Activated CD8-positive, alpha-beta memory T cell treated with anti-CD3 and anti-CD28 coated beads, Interleukin-2, amount 10 ng/mL, durations not matched to agents 7 days and 5 days (primary cell): Measurements from ENCODE around the gene ENTHD1. TPM values are rescaled to one million over a fixed set of nuclear protein-coding genes. Genes with fewer than 3 reads are reported as not detected.

Experiments
- ATAC-seq: fragments of 150-1000 bp; cut with Tn5 transposase; one replicate; pipeline ENCODE4 v1.10.0; 2021; ENCODE audit warnings: moderate library complexity
- CTCF ChIA-PET: fragments of 350-600 bp; sonication (Branson Sonifier 250); formaldehyde crosslinking; loops from one replicate; lab custom pipeline; 2021; ENCODE audit warnings: antibody characterized with exemption; lab: Charles Lee
- DNase-seq: peaks from one replicate; pipeline ENCODE4 v3.0.0-alpha.2; 2020
- H3K27ac Mint-ChIP-seq: one replicate; pipeline ENCODE4 v1.8.0; 2021; ENCODE audit warnings: mild to moderate bottlenecking, mixed read lengths
- H3K27me3 Mint-ChIP-seq: one replicate; pipeline ENCODE4 v1.8.0; 2021; ENCODE audit warnings: mixed read lengths
- H3K36me3 Mint-ChIP-seq: one replicate; pipeline ENCODE4 v1.8.0; 2021; ENCODE audit warnings: mild to moderate bottlenecking, mixed read lengths
- H3K4me1 Mint-ChIP-seq: one replicate; pipeline ENCODE4 v1.8.0; 2021; ENCODE audit warnings: mixed read lengths
- H3K4me3 Mint-ChIP-seq: one replicate; pipeline ENCODE4 v1.8.0; 2021; ENCODE audit warnings: mild to moderate bottlenecking, moderate library complexity, mixed read lengths
- H3K9me3 Mint-ChIP-seq: one replicate; pipeline ENCODE4 v1.8.0; 2022; ENCODE audit warnings: low read depth, mixed read lengths
- total RNA-seq, 2 experiments: library from RNA; stranded (reverse); gene quantifications; one replicate each; pipeline ENCODE4 v1.2.3, GENCODE V29; 2021

The ENTHD1 gene
- total RNA-seq, 2 experiments from 2014 or later: 0.21 to 0.41 TPM

DNA sequence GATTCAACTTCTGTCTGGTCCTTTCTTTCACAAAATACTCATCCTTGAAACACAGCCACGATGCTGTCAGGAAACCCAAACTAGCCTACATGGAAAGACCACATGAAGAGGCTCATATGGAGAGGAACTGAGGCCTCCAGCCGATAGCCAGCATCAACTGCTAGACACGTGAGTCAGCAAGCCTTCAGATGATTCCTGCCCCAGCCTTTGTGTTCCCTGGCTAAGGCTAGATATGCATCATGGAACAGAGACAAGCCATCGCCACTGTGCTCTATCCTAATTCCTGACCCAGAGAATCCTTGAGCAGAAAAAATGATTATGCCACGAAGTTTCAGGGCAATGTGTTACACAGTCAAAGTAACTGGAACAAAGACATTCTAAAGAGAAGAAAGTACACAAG, 75.5 kb downstream of the ENTHD1 start:
- Mint-ChIP-seq H3K4me1 (peaks cover 11% of the 10 kb centered on the region), H3K36me3 (no peaks in the 10 kb centered on the region), H3K27me3 (peaks cover 26% of the 10 kb centered on the region), H3K27ac (no peak overlapping the region), H3K4me3 (no peak overlapping the region), H3K9me3 (no peaks in the 10 kb centered on the region)
- CTCF ChIA-PET: no interaction called here
- DNase-seq: no peak
- no peak for ATAC-seq

- DNase-seq (no peak), ATAC-seq (no peak)
- no peak overlapping the region for H3K4me3 Mint-ChIP-seq
- peaks cover 24% of the 10 kb centered on the region for H3K27me3 Mint-ChIP-seq
- CTCF ChIA-PET: no interaction called here
- H3K9me3 Mint-ChIP-seq: no peaks in the 10 kb centered on the region
- no peaks in the 10 kb centered on the region for H3K36me3 Mint-ChIP-seq
- H3K27ac Mint-ChIP-seq: no peak overlapping the region
- H3K4me1 Mint-ChIP-seq: peaks cover 11% of the 10 kb centered on the region
Observed at GRCh38 chr22:39815932-39816331, 77.6 kb downstream of the ENTHD1 start.

- Mint-ChIP-seq H3K4me1 (peaks cover 18% of the 10 kb centered on the region), H3K9me3 (no peaks in the 10 kb centered on the region), H3K27me3 (peaks cover 20% of the 10 kb centered on the region), H3K36me3 (no peaks in the 10 kb centered on the region), H3K27ac (no peak overlapping the region), H3K4me3 (no peak overlapping the region)
- DNase-seq (no peak), ATAC-seq (no peak)
- CTCF ChIA-PET: no interaction called here
Observed at GRCh38 chr22:39814899-39815298, 78.7 kb downstream of the ENTHD1 start.

DNA sequence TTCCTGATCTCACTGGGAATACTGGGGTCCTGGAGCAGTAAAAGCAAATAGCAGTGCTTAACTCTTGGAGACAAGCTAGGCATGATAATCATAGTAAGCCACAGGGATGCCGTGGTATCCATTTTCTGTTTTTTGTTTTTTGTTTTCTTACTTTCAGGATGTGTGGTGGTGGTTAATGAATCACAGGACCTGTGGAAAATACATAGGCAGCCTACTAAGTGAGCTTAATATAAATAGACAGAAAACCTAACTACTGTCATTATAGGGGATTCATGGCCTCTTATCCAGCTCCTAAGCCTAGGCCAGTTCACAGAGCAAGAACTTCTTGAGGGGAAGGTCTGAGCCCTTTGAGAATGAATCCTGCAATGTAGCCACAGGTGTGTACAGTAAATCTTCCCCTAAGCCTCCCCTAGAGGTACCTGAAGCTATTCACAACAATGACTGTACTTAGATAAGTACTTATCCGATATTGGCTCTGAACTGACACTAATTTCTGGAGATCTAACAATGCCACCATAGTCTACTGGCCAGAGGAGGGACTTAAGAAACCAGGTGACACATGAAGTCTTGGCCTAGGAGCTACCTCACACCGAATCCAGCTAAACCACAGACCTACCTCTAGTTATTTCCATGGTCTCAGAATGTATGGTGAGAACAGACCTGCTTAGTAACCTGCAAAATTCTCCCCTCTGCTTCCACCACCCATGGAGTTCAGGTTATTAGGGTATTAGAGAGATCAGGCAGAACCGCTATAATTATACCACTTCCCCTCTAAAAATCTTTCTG, 83.6 kb downstream of the ENTHD1 start:
- no peaks in the 10 kb centered on the region for H3K36me3 Mint-ChIP-seq
- peaks cover 12% of the 10 kb centered on the region for H3K27me3 Mint-ChIP-seq
- H3K9me3 Mint-ChIP-seq: no peaks in the 10 kb centered on the region
- DNase-seq (no peak), ATAC-seq (peak; percentile 70)
- H3K4me1 Mint-ChIP-seq: peaks cover 33% of the 10 kb centered on the region
- no peak overlapping the region for H3K27ac Mint-ChIP-seq
- CTCF ChIA-PET: no interaction called here
- H3K4me3 Mint-ChIP-seq: no peak overlapping the region

DNA sequence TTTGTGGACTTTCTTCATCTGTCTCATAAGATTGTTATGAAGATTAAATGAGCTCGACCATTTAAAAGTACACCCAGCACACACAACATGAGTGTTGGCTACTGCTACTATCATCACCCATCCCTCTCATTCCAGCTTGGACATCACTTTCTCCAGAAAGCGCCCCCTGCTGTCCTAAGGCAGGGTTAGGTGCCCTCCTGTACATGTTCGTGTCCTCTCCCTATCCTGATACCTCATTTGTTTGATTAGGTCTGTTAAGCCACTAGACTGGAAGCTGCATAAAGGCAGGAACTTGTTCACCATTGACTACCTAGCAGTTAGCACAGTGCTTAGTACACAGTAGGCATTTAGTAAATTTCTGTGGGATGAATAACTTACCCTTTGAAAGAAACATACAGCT, 85.5 kb downstream of the ENTHD1 start:
- Mint-ChIP-seq H3K36me3 (peaks cover 1% of the 10 kb centered on the region), H3K4me1 (peaks cover 27% of the 10 kb centered on the region), H3K9me3 (no peaks in the 10 kb centered on the region), H3K27ac (no peak overlapping the region), H3K27me3 (peaks cover 11% of the 10 kb centered on the region), H3K4me3 (no peak overlapping the region)
- ATAC-seq: no peak
- no peak for DNase-seq
- CTCF ChIA-PET: interaction anchor here (0.9 kb wide), 1 partner anchor 9 kb away, joined by 3 read pairs; no protein-coding TSS in a partner anchor

GRCh38 chr22:39806109-39806508, 87.5 kb downstream of the ENTHD1 start:
- CTCF ChIA-PET: interaction anchor here (0.7 kb wide), 1 partner anchor 44 kb away, joined by 3 read pairs; no protein-coding TSS in a partner anchor
- Mint-ChIP-seq H3K27ac (no peak overlapping the region), H3K27me3 (peaks cover 18% of the 10 kb centered on the region), H3K4me1 (peaks cover 27% of the 10 kb centered on the region), H3K4me3 (no peak overlapping the region), H3K9me3 (no peaks in the 10 kb centered on the region), H3K36me3 (peaks cover 1% of the 10 kb centered on the region)
- no peak for ATAC-seq
- DNase-seq: no peak

GRCh38 chr22:39805117-39805516, 88.4 kb downstream of the ENTHD1 start:
- Mint-ChIP-seq H3K4me3 (no peak overlapping the region), H3K36me3 (peaks cover 5% of the 10 kb centered on the region), H3K4me1 (peaks cover 23% of the 10 kb centered on the region), H3K27ac (no peak overlapping the region), H3K9me3 (no peaks in the 10 kb centered on the region), H3K27me3 (peaks cover 24% of the 10 kb centered on the region)
- ATAC-seq: no peak
- CTCF ChIA-PET: no interaction called here
- no peak for DNase-seq

- ATAC-seq: no peak
- Mint-ChIP-seq H3K9me3 (peaks cover 9% of the 10 kb centered on the region), H3K36me3 (peaks cover 16% of the 10 kb centered on the region), H3K27me3 (peaks cover 25% of the 10 kb centered on the region), H3K27ac (no peak overlapping the region), H3K4me1 (peaks cover 9% of the 10 kb centered on the region), H3K4me3 (no peak overlapping the region)
- CTCF ChIA-PET: no interaction called here
- DNase-seq: no peak
Observed at GRCh38 chr22:39802682-39803081, 90.9 kb downstream of the ENTHD1 start.

- peaks cover 19% of the 10 kb centered on the region for H3K9me3 Mint-ChIP-seq
- no peak for ATAC-seq
- CTCF ChIA-PET: interaction anchor here (1.1 kb wide), 1 partner anchor 98 kb away, joined by 3 read pairs; no protein-coding TSS in a partner anchor
- H3K4me1 Mint-ChIP-seq: peaks cover 9% of the 10 kb centered on the region
- H3K27ac Mint-ChIP-seq: no peak overlapping the region
- DNase-seq: no peak
- H3K27me3 Mint-ChIP-seq: peaks cover 30% of the 10 kb centered on the region
- H3K36me3 Mint-ChIP-seq: peaks cover 26% of the 10 kb centered on the region
- H3K4me3 Mint-ChIP-seq: no peak overlapping the region
Observed at GRCh38 chr22:39800790-39801520, 92.6 kb downstream of the ENTHD1 start.

- ATAC-seq (no peak), DNase-seq (no peak)
- CTCF ChIA-PET: no interaction called here
- no peaks in the 10 kb centered on the region for H3K4me1 Mint-ChIP-seq
- H3K27me3 Mint-ChIP-seq: peaks cover 33% of the 10 kb centered on the region
- peaks cover 30% of the 10 kb centered on the region for H3K36me3 Mint-ChIP-seq
- H3K27ac Mint-ChIP-seq: no peak overlapping the region
- no peak overlapping the region for H3K4me3 Mint-ChIP-seq
- H3K9me3 Mint-ChIP-seq: peaks cover 26% of the 10 kb centered on the region
Observed at GRCh38 chr22:39797528-39798147, 95.9 kb downstream of the ENTHD1 start.

GRCh38 chr22:39789788-39790187, 103.8 kb downstream of the ENTHD1 start:
- DNase-seq (no peak), ATAC-seq (no peak)
- Mint-ChIP-seq H3K36me3 (peaks cover 2% of the 10 kb centered on the region), H3K27ac (no peak overlapping the region), H3K4me3 (no peak overlapping the region), H3K9me3 (peaks cover 3% of the 10 kb centered on the region), H3K27me3 (peaks cover 2% of the 10 kb centered on the region), H3K4me1 (peaks cover 2% of the 10 kb centered on the region)
- CTCF ChIA-PET: no interaction called here

GRCh38 chr22:39785232-39785631, 108.3 kb downstream of the ENTHD1 start:
- H3K27ac Mint-ChIP-seq: no peak overlapping the region
- CTCF ChIA-PET: no interaction called here
- peaks cover 4% of the 10 kb centered on the region for H3K36me3 Mint-ChIP-seq
- H3K9me3 Mint-ChIP-seq: no peaks in the 10 kb centered on the region
- H3K4me1 Mint-ChIP-seq: peaks cover 2% of the 10 kb centered on the region
- H3K4me3 Mint-ChIP-seq: no peak overlapping the region
- H3K27me3 Mint-ChIP-seq: peaks cover 15% of the 10 kb centered on the region
- ATAC-seq (no peak), DNase-seq (no peak)

GRCh38 chr22:39777716-39778454, 115.7 kb downstream of the ENTHD1 start:
- Mint-ChIP-seq H3K9me3 (no peaks in the 10 kb centered on the region), H3K36me3 (peaks cover 4% of the 10 kb centered on the region), H3K27ac (no peak overlapping the region), H3K27me3 (peaks cover 8% of the 10 kb centered on the region), H3K4me3 (no peak overlapping the region), H3K4me1 (peaks cover 29% of the 10 kb centered on the region)
- ATAC-seq: no peak
- no peak for DNase-seq
- CTCF ChIA-PET: interaction anchor here (1.3 kb wide), 1 partner anchor 12 kb away, joined by 4 read pairs; no protein-coding TSS in a partner anchor
